HG03097 (cell line): Measurements from ENCODE around the gene JAZF1.
"Not testable (repeated sequence)": the region's sequence is repeated elsewhere in the genome, so short reads cannot be mapped to it uniquely, and the experiment has no call there.

ENCODE experiments used
- ATAC-seq: cut with Tn5 transposase; IDR thresholded peaks from one replicate; pipeline ENCODE4 v1.9.1; 2021; ENCODE audit not compliant: unreplicated experiment, low FRiP score

The JAZF1 gene

DNA sequence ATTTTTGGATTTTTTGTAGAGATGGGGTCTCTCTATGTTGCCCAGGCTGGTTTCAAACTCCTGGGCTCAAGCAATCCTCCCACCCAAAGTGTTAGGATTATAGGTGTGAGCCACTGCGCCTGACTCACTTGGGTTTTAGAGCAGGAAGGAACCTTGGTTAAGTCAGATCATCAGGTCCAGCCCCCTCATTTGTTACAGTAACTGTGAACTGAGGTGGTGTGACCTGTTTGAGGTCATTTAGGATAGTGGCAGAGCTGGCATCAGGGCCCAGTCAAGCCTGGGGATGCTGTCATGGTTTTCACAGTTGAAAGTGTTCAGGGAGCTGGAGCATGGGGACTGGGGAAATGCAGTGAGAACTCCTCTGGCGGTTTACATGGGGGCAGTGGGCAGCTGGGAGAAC is 281.0 kb downstream of the JAZF1 start:
- ATAC-seq = no peak

DNA sequence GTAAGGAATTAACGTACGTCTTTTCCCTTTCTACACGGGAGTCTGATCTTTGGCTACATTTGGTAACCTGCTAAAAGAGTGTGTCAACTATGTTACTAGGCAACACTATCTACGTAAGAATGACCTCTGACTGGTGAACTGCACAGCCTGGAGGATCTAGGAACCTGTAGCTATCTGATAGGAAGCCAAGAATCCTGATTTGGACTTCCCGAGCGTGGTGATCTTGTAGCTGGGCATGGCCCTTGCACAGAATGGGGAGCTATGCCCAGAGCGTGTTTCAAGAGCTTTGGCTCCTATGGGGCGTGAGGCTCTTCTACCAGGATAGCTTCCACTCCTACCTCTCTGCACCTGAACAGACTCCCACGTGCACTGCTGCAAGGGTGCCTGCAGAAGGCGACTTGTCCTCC is 283.2 kb downstream of the JAZF1 start:
- ATAC-seq = no peak

DNA sequence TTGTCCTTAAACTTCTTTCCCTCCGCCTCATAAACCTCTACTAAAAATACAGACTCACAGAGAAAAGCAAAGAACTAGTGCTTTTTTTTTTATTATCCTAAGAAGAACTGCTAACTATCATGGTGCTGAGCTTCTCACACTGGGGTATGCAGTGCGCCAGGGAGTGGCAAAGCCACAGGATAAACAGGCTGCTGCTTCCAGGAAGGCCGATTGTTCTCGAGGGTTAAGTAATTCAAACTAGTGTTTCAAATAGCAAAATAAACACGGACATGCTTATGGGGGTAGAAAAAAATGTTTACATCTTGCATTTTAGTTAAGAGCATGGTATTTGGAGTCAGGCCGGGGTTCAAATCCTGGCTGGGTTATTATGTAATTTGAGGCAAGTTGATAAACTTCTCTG is 283.6 kb downstream of the JAZF1 start:
- ATAC-seq = no peak

DNA sequence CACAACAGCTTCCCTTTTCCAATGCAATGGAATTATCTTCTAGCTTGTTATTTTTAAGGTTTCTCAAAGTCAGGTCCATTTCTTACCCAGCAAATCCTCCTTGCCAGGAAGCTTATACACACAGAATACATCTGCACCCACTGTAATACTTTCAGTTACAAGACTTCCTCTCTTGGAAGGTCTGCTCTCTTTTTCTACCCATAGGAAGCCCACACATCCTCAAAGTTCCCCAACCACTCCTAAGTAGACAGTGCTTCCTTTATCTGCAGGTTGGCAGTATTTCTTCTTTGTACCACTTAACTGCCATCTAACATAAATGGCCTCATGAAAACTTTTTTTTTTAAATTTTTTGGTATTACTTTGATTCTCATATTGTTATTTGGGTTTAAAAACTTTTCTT is 285.0 kb downstream of the JAZF1 start:
- no peak for ATAC-seq

DNA sequence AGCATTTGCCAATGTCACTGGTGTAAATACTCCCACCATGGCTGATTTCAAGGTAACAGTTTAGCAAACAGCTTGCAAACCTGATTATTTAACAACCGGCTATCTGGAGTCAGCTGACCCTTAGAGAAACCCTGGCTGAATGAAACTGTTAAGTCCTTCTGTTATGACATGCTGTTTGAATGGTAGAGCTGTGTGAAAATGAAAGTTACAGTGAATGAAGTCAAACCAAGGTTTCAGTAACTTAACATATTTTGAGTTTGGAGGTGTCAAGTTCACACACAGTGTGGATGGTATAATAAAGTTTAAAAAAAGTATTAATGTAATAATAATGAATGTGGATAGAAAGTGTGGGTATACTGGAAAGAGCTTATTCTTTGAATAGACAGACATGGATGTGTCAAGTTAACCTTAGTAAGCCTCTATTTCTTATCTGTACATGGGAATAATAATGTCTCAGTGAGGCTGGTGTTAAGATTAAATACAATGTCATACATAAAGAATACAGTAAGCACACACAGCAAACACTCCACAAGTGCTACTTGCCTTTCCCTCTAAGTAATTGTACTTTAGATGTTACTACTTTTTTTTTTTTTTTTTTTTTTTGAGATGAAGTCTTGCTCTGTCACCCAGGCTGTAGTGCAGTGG is 290.3 kb downstream of the JAZF1 start:
- ATAC-seq = peak; percentile 97

DNA sequence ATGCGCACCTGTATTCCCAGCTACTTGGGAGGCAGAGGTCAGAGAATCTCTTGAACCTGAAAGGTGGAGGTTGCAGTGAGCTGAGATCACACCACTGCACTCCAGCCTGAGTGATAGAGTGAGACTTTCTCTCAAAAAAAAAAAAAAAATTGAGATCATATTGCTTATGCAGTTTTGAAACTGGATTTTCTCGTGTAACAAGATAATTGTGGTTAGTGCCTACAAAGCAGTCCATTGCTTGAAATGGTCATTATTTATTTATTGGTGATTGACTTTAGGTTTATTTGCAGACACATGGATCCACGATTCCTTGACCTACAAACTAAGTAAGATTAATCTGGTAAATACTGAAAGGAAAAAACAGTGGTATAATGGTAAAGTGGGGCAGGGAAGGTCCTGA is 290.8 kb downstream of the JAZF1 start:
- no peak for ATAC-seq

DNA sequence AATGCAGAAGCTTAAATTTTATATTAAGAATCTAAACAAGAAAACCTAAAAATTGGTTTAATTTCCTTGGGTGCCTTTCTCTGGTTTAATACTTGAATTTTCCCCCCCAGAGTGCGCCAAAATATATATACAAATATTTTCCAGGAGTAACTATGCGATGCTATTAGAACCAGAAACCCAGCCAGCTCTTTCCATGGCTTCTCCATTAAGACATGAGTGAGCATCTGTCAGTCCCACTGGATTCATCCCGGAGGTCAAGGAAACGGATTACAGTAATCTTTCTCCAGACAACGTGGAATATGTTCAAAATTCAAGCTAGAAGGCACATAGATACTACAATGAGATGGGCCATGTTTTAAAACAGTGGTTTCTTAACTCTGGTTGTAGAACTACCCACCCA is 291.9 kb downstream of the JAZF1 start:
- ATAC-seq = no peak

DNA sequence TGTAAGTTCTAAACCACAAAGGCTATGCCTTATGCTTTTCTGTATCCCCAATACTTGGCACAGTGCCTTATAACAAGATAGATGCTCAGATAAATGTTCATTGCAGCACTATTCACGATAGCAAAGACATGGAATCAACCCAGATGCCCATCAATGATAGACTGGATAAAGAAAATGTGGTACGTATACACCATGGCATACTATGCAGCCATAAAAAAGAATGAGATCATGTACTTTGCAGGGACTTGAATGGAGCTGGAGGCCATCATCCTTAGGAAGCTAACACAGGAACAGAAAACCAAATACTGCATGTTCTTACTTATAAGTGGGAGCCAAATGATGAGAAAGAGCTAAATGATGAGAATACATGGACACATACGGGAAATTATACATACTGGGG is 293.9 kb downstream of the JAZF1 start:
- not testable (repeated sequence) for ATAC-seq

DNA sequence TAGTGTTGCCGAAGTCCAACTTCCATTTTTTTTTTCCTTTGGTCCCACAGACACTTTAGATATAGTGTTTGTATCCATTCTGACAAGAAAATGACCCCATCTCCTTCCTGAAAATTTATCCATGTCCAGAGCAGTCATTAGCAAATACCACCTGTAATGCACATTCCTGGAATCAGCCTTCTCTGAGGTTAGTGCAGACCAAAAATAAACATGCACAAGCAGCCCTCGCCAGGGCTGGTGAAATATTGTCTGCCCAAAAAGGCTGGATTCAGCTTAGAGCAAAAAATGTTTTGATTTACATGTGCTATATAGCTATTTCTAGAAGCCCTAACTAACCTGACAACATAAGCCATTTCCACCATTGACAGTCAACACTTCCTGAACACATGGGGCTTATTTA is 294.9 kb downstream of the JAZF1 start:
- ATAC-seq = no peak

DNA sequence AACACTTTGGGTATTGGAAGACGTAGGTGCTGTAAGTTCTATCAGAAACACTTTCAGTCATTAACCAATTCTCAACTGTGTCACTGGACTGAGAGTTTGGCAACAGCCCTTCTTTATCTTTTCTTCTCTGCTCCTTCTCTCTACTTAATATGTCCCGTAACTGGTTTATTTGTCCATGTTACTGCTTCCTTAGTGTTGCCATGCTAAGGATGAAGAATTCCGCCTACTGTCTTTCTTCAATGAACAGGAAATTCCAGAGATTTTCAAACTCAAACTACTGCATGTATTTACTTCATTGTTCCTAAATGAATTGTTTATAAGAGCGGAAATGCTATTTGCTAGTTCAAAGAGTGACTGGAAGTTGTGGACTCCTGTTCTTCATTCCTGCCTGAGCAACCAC is 296.9 kb downstream of the JAZF1 start:
- ATAC-seq = no peak

DNA sequence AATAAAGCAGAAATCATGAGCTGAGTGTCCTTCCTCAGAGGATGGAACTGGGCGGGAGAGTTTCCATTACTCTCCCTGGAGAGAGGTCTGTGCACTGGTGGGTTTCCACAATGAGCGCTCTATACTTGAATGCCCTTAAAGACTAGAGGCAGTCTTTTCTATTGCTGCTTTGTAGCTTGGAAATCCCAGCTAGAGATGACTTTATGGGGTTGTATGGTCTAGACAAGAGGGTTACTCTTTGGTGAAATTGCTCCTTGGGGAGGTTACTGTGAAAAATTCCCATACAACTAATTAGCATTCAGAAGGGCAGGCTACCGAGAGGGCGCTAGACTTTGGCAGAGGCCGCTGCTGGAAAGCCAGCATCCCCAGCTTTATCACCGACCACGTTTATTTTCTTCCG is 303.8 kb downstream of the JAZF1 start:
- ATAC-seq = no peak

DNA sequence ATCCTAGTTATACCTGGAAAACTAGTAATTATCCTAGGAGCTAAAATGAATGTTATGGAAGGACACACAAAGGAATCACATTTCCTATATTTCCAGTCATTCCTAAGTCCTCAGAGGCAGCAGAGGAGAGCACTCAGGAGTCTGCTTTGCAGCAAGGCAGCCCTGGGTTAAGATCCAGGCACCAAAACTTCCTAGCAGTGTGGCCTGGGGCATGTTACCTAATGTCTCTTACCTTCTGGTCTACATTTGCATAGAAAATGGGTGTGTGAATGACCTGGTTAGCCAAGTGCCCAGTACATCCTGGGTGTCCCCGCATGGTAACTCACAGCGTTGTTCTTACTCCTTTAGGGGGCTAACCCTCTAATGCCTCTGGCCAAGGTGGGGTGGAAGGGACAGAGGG is 304.8 kb downstream of the JAZF1 start:
- no peak for ATAC-seq

DNA sequence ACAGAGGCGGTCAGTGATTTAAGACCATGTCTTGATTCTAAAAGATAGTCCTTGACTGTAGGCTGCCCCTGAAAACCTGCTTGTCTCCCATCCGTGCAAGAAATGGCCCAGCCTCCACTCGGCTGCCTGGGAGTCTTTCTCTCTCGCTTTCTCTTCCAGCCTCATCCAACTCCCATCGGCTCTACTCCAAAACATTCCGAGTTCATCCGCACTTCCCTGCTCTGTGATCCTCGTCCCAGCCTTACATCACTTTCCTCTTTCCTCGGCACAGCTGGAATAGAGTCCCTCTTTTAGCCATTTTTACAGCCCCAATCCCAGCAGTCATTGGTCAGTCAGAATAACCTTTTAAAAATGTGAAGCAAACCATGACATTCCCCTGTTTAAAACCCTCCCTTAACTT is 305.5 kb downstream of the JAZF1 start:
- no peak for ATAC-seq

DNA sequence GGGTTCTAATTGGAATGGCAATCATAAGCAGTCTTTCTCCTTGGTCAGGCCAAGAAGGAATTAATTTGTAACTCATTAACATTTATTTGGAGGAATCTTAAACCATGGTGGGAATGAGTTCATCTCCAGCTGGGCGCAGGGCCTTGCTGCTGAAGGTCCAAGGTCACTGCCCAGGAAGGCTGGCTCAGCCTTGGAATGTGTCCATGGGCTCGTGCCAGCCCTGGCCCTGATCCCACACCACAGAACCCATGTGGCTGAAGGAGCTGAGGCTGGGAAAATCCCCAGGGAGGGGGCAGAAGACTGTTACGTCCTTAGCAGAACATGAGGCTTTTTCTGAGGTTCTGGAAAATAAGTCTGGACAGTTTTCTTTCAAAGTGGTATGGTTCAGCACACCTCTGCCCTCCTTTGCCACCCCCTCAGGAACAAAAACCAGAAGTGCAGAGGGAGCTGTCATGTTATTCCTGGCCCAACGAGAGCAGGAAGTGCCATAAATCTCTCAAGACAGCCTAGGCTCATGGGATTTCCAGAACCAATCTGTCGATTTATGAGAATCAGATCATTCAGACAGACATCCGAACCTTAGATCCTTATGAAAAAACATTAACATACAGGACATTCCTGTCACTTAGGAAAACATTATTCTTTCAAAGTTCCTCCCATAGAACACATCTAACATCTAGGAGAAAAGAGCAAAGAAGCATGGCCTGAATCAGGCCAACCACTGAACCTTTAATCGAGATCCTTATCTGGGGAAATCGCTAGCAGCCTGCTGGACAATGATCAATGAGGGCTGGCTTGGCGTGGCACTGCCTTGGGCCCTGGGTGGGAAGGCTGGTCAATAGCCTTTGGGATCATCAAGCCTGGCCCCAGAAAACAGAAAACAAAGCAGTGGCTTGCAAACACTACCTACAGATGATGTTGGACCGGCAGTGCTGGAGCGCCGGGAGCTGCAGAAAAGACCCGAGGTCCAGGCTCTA is 306.3 kb downstream of the JAZF1 start:
- ATAC-seq = no peak

DNA sequence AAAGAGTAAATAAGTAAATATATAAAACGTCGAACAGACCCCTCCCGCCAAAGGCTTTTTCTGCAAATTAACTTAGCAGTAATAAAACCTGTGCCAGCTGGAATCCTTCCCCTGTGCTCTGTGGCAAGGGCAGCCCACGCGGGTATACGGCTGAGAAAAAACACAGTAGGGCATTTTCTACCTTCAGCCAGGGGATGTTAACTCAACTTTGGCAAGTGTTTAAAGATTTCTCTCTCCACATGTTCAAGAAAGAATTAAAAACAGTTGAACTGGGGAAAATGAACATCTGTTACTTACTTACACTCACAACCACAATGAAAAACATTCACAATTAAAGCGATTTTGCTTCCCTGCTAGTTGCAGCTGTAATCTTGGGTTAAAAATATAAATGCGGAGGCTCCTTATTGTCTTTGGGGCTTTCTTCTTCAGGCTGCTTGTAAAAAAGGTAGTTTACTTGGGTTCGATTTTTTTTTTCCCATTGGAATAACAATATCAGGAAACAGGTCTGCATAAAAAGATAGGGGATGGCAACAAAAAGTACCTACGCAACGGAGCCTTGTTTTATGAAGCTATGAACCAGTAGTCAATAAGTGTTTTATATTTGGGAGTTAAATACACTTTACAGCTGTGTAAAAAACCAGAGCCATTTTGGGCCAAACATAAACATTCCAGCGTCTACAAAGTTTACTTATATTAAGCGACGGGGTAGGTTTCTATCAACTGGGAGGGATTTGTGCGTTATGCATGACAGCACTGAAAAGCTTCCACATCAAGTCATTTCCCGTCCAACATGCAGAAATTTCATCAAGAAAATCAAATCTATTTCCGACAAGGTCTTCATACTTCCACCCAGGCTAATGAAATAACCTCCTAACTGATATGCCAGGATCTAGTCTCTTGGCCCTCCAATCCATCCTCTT is 308.0 kb downstream of the JAZF1 start:
- ATAC-seq = no peak

DNA sequence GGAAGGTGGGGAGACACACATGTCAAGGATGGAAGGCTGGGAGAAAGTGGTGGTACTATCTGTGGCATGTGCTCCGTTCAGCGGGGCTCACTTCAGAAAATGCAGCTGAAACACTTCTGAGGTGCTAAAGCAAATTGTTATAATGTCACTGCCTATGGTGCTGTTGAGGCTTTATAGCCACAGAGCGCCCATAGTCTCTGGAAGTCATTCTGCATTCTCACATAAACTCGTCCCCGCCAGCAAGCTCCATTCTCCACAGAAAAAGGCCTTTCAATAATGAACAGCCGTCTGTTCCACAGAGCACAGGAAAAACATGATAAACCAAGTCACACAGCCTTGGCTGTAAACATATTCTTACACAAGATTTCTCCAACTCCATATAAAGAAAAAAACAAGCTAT is 308.7 kb downstream of the JAZF1 start:
- ATAC-seq = no peak

DNA sequence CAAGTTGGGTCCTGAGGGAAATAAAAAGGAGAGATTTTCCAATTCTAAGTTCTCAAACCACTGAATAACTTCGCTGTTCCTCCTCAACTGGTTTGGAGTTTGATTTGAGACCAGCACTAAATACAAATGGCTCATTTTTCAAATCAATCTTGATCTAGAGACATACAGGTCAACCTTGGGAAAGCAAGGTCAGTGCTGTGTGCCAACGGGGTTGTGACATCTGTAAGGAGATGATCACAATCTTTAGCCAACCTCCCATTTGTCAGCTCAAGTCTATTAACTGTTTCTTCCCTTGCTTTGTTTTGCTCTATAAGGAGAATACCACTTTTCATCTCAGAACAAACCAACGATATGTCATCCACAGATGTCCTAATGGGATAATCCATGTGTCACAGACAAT is 309.5 kb downstream of the JAZF1 start:
- ATAC-seq = no peak

DNA sequence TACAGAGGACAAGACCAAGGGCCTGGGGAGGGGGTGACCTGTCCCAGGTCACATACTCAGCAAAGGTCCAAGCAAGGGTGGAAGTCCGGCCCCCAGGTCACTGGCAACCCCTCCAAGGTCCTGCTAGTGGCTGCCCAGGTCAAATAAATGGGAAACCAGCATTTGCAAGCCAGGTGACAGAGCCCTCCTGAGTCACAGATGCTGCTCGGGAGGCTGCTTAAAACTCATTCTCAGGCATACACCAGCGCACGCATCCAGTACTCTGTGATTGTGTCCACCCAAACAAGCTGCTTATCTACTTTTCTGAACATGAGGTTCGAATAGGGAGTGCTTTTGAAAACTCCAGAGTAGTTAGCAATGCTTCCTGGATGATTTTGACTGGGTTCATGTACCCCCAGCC is 310.0 kb downstream of the JAZF1 start:
- ATAC-seq = no peak

DNA sequence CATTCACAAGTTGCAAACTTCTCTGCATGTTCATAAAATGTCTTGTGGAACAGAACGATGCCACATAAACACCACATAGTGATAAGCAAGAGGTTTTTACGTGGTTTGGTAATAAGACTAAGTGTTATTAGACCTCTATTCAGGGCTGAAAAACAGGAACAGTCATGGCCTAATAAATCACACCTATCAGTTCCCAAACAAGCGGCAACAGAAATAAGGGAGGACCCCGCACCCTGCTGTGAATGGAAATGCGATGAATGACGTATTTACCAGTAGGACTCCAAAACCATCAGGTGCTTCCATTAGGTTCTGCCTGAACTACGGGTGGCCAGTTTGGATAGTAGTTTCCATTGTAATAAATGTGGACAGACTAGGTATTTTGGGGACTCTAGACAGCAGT is 311.5 kb downstream of the JAZF1 start:
- ATAC-seq = no peak

DNA sequence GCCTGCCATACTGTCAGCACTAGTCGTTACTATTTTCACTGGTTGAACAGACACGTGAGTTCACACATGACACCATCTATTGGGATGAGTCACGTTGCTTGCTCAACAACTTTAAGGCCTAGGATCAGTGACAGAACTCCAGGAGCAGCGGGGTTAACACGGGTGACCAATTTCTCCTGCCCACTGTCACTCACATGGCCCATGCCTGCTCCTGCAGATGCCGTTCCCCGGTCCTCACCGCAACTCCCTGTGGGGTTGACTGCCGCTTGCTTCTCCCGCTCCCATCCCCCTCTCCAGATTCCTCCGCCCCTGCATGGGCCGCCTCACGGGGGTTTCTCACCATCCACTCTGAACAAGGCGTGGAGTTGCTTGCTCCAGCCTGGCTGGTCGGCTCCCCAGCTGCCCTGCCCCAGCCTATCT is 312.5 kb downstream of the JAZF1 start:
- ATAC-seq = no peak
